HG02798 (cell line): ENCODE data around the gene TIGD6.
"Not testable (repeated sequence)": the region's sequence is repeated elsewhere in the genome, so short reads cannot be mapped to it uniquely, and the experiment has no call there.

ENCODE experiments used
- ATAC-seq: cut with Tn5 transposase; IDR thresholded peaks from one replicate; pipeline ENCODE4 v1.9.1; 2021; ENCODE audit warnings: mild to moderate bottlenecking; ENCODE audit not compliant: unreplicated experiment, poor library complexity

Gene TIGD6

GRCh38 chr5:149944666-149945065 is 55.8 kb downstream of the TIGD6 start, which contains the start of gene PDE6A:
TSS of gene PDE6A (minus strand) at chr5:149944793. CDS start at chr5:149944673, 120 bp downstream.
- no peak for ATAC-seq

GRCh38 chr5:149943177-149943949 is 57.1 kb downstream of the TIGD6 start:
- ATAC-seq: not testable (repeated sequence)
